K562 (cell line): ENCODE results near the gene PIP5K1B. TPM values are rescaled to one million over a fixed set of nuclear protein-coding genes. Genes with fewer than 3 reads are reported as not detected.

Experiments
- BACH1 ChIP-seq: fragments of 200-800 bp; sonication (Bioruptor generic); IDR thresholded peaks from 2 replicates; pipeline ENCODE4 v1.6.1; 2016; ENCODE audit warnings: missing genetic modification characterization, missing compliant biosample characterization
- CCNT2 ChIP-seq: IDR thresholded peaks from 2 replicates; pipeline ENCODE4 v1.6.1; 2011; ENCODE audit warnings: borderline replicate concordance, low read depth, mild to moderate bottlenecking, moderate library complexity, mixed read lengths, low read length; ENCODE audit not compliant: insufficient read length; ENCODE audit errors: extremely low read depth
- DPF2 ChIP-seq: fragments of 450-650 bp; IDR thresholded peaks from 2 replicates; pipeline ENCODE4 v1.6.1; 2016
- FOXA1 ChIP-seq: fragments of 450-650 bp; IDR thresholded peaks from 2 replicates; pipeline ENCODE4 v1.6.1; 2016; ENCODE audit warnings: mild to moderate bottlenecking, borderline replicate concordance
- IRF2 ChIP-seq: sonication (generic); formaldehyde crosslinking; IDR thresholded peaks from 2 replicates; pipeline ENCODE4 v1.8.1; 2022; ENCODE audit warnings: mild to moderate bottlenecking, missing genetic modification reagents
- JUN ChIP-seq, 2 experiments: sonication (generic) in 1 of 2; formaldehyde crosslinking in 1 of 2; IDR thresholded peaks; 2 replicates each; pipeline versions ENCODE4 v1.6.1 to v1.8.0; 2012 to 2022; ENCODE audit warnings: borderline replicate concordance in 2 of 2, mild to moderate bottlenecking in 2 of 2, improper control_type of control experiment in 1 of 2, low read depth in 1 of 2, low read length in 1 of 2, missing genetic modification reagents in 1 of 2
- JUND ChIP-seq, 2 experiments: IDR thresholded peaks; 2 replicates in 1 of 2; 3 replicates in 1 of 2; pipeline ENCODE4 v1.6.1; 2011; ENCODE audit warnings: borderline replicate concordance in 2 of 2, low read depth in 2 of 2, low read length in 2 of 2, improper control_type of control experiment in 1 of 2, missing biosample characterization in 1 of 2, missing genetic modification characterization in 1 of 2, missing genetic modification reagents in 1 of 2
- MAFF ChIP-seq: IDR thresholded peaks from 2 replicates; pipeline ENCODE4 v1.6.1; 2012; ENCODE audit warnings: low read length, improper control_type of control experiment
- NFE2 ChIP-seq: IDR thresholded peaks from 2 replicates; pipeline ENCODE4 v1.6.1; 2014; ENCODE audit warnings: antibody characterized with exemption, low read depth
- YY1 ChIP-seq, 3 experiments: IDR thresholded peaks; 2 replicates each; pipeline ENCODE4 v1.6.1; 2011; ENCODE audit warnings: low read length in 2 of 3, mild to moderate bottlenecking in 2 of 3, moderate library complexity in 2 of 3, borderline replicate concordance in 1 of 3, control low read depth in 1 of 3, low read depth in 1 of 3; ENCODE audit not compliant: insufficient read depth in 3 of 3, insufficient replicate concordance in 2 of 3, control insufficient read depth in 1 of 3, insufficient read length in 1 of 3; ENCODE audit errors: extremely low read depth in 1 of 3
- ZNF212 ChIP-seq: fragments of 450-650 bp; formaldehyde crosslinking; IDR thresholded peaks from 2 replicates; pipeline ENCODE4 v1.4.0; 2020; ENCODE audit warnings: mild to moderate bottlenecking
- ZNF224 ChIP-seq: sonication (generic); formaldehyde crosslinking; IDR thresholded peaks from 2 replicates; pipeline ENCODE4 v1.8.0; 2022; ENCODE audit warnings: mild to moderate bottlenecking, missing genetic modification reagents
- ZNF263 ChIP-seq: sonication (generic); formaldehyde crosslinking; IDR thresholded peaks from 2 replicates; pipeline ENCODE4 v1.8.0; 2022; ENCODE audit warnings: mild to moderate bottlenecking, missing genetic modification reagents, borderline replicate concordance
- ZNF408 ChIP-seq: fragments of 250-450 bp; sonication (Bioruptor Pico); IDR thresholded peaks from 2 replicates; pipeline ENCODE4 v1.4.0; 2020; ENCODE audit warnings: low read depth, mild to moderate bottlenecking, moderate library complexity
- polyA plus RNA-seq, 8 experiments: library from polyadenylated mRNA; depleted of rRNA in 4 of 8; stranded (reverse) in 5 of 8; unstranded in 3 of 8; fragments of >200 nt; fragmentation: Nextera tagmentation in 2 of 8; fragmentation: Illumina TruSeq in 1 of 8; extraction: Ambion mirVana in 2 of 8; extraction: Trizol in 1 of 8; gene quantifications; 2 replicates each; pipeline versions ENCODE4 v1.2.1 to v1.2.3, GENCODE V29; 2011 to 2014; ENCODE audit warnings: inconsistent platforms in 1 of 8, missing spikeins in 1 of 8
- total RNA-seq, 7 experiments: library from RNA; depleted of rRNA in 6 of 7; stranded (reverse); fragments of >200 nt in 6 of 7; fragmentation: Illumina TruSeq in 2 of 7; extraction: Trizol in 2 of 7; gene quantifications; 2 replicates each; pipeline versions ENCODE4 v1.2.1 to v1.2.3, GENCODE V29; 2011 to 2021; ENCODE audit warnings: low replicate concordance in 1 of 7
- TF ChIP-seq, protein P1 (sequence below): fragments of 450-650 bp; IDR thresholded peaks from 2 replicates; pipeline ENCODE4 v1.6.1; 2017; ENCODE audit warnings: antibody characterized with exemption, mild to moderate bottlenecking
- TF ChIP-seq, protein P2 (sequence below), 2 experiments: IDR thresholded peaks; 2 replicates each; pipeline ENCODE4 v1.6.1; 2011; ENCODE audit warnings: borderline replicate concordance in 1 of 2, control low read depth in 1 of 2, low read depth in 1 of 2, low read length in 1 of 2, mild to moderate bottlenecking in 1 of 2, mixed read lengths in 1 of 2, moderate library complexity in 1 of 2; ENCODE audit not compliant: insufficient read depth in 1 of 2, insufficient read length in 1 of 2, poor library complexity in 1 of 2, severe bottlenecking in 1 of 2; ENCODE audit errors: extremely low read depth in 1 of 2
- TF ChIP-seq, protein P3 (sequence below), 2 experiments: IDR thresholded peaks in 1 of 2; conservative IDR thresholded peaks in 1 of 2; 2 replicates each; pipeline ENCODE4 v1.6.1; 2016; ENCODE audit warnings: low read depth in 2 of 2, mild to moderate bottlenecking in 1 of 2, missing compliant biosample characterization in 1 of 2, missing genetic modification characterization in 1 of 2, moderate library complexity in 1 of 2

Gene PIP5K1B
- total and polyA plus RNA-seq, 9 of the 15 experiments (the other 6 are each of a cell fraction or from before 2014, with no cell fraction given): 3.1 to 12.9 (median 7.4) TPM

DNA sequence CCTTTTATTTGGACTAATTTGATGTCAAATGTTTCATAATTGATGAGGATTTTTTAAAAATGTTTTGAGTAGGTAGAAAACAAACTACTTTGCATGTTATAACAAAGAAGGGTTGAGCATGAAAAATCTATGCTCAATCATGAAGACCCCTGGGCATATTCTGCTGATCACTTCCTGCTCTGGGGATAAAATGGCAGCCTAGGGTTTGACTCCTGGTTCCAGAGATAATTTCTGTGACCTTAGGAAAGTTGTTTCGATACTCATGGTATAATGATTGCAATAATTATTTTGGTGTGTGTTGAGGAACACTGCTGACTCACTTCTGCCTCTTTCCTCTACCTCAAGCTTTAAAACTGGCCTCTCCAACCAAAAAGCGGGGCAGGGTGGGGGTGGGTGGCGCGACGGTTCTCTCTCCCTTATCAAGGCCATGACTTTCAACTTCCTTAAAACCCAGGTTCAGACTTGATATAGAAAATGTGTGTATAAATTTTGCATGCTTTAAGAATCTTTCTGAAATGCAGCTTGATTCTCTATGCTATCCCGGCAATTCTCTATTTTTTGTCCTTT is 6.0 kb upstream of the PIP5K1B start (continued):
- TF ChIP-seq, protein P1, sequence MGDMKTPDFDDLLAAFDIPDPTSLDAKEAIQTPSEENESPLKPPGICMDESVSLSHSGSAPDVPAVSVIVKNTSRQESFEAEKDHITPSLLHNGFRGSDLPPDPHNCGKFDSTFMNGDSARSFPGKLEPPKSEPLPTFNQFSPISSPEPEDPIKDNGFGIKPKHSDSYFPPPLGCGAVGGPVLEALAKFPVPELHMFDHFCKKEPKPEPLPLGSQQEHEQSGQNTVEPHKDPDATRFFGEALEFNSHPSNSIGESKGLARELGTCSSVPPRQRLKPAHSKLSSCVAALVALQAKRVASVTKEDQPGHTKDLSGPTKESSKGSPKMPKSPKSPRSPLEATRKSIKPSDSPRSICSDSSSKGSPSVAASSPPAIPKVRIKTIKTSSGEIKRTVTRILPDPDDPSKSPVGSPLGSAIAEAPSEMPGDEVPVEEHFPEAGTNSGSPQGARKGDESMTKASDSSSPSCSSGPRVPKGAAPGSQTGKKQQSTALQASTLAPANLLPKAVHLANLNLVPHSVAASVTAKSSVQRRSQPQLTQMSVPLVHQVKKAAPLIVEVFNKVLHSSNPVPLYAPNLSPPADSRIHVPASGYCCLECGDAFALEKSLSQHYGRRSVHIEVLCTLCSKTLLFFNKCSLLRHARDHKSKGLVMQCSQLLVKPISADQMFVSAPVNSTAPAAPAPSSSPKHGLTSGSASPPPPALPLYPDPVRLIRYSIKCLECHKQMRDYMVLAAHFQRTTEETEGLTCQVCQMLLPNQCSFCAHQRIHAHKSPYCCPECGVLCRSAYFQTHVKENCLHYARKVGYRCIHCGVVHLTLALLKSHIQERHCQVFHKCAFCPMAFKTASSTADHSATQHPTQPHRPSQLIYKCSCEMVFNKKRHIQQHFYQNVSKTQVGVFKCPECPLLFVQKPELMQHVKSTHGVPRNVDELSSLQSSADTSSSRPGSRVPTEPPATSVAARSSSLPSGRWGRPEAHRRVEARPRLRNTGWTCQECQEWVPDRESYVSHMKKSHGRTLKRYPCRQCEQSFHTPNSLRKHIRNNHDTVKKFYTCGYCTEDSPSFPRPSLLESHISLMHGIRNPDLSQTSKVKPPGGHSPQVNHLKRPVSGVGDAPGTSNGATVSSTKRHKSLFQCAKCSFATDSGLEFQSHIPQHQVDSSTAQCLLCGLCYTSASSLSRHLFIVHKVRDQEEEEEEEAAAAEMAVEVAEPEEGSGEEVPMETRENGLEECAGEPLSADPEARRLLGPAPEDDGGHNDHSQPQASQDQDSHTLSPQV: 0 out of 2 replicates have a peak, but pooled peaks have one; percentile 49
- TF ChIP-seq ZNF224 (CRISPR knock-in tag) (no peak), JUN (IDR thresholded peaks at IDR 0.05; ENCODE audit: borderline replicate concordance, low read depth, low read length) (no peak), JUN (CRISPR knock-in tag; IDR thresholded peaks at IDR 0.05; ENCODE audit: borderline replicate concordance) (no peak), ZNF263 (CRISPR knock-in tag) (no peak), JUND (IDR thresholded peaks at IDR 0.05; ENCODE audit: borderline replicate concordance, low read depth, low read length) (peak; percentile 44; the same call in 1 of the 2 replicates), JUND (tag; IDR thresholded peaks at IDR 0.05; ENCODE audit: borderline replicate concordance, low read depth, low read length) (peak; percentile 45; the same call in 1 of the 3 replicates), ZNF408 (no peak), NFE2 (peak; percentile 85), DPF2 (peak; percentile 67), FOXA1 (no peak), YY1 (IDR thresholded peaks at IDR 0.05; ENCODE audit: borderline replicate concordance in 1 of 3, control insufficient read depth in 1 of 3, extremely low read depth in 1 of 3, insufficient read depth in 3 of 3, insufficient read length in 1 of 3, insufficient replicate concordance in 2 of 3, low read depth in 1 of 3, low read length in 2 of 3) (peak in 1 of 3 experiments; percentile 52), BACH1 (tag) (peak; percentile 15; the same call in 1 of the 2 replicates), CCNT2 (no peak), MAFF (peak; percentile 18; the same call in 1 of the 2 replicates), IRF2 (CRISPR knock-in tag) (no peak), ZNF212 (no peak)
- TF ChIP-seq, protein P2, sequence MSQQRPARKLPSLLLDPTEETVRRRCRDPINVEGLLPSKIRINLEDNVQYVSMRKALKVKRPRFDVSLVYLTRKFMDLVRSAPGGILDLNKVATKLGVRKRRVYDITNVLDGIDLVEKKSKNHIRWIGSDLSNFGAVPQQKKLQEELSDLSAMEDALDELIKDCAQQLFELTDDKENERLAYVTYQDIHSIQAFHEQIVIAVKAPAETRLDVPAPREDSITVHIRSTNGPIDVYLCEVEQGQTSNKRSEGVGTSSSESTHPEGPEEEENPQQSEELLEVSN (IDR thresholded peaks at IDR 0.05; ENCODE audit: borderline replicate concordance in 1 of 2, extremely low read depth in 1 of 2, insufficient read depth in 1 of 2, insufficient read length in 1 of 2, low read depth in 1 of 2, low read length in 1 of 2, poor library complexity in 1 of 2, severe bottlenecking in 1 of 2): peak in 1 of 2 experiments; percentile 28
- TF ChIP-seq, protein P3, sequence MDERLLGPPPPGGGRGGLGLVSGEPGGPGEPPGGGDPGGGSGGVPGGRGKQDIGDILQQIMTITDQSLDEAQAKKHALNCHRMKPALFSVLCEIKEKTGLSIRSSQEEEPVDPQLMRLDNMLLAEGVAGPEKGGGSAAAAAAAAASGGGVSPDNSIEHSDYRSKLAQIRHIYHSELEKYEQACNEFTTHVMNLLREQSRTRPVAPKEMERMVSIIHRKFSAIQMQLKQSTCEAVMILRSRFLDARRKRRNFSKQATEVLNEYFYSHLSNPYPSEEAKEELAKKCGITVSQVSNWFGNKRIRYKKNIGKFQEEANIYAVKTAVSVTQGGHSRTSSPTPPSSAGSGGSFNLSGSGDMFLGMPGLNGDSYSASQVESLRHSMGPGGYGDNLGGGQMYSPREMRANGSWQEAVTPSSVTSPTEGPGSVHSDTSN (CRISPR knock-in tag; IDR thresholded peaks at IDR 0.05; ENCODE audit: low read depth): no peak
- TF ChIP-seq, protein P3 (tag; conservative IDR thresholded peaks at IDR 0.05; ENCODE audit: low read depth): no peak
